ENCODE measurements around the gene HEG1.

HEG1 gene

DNA sequence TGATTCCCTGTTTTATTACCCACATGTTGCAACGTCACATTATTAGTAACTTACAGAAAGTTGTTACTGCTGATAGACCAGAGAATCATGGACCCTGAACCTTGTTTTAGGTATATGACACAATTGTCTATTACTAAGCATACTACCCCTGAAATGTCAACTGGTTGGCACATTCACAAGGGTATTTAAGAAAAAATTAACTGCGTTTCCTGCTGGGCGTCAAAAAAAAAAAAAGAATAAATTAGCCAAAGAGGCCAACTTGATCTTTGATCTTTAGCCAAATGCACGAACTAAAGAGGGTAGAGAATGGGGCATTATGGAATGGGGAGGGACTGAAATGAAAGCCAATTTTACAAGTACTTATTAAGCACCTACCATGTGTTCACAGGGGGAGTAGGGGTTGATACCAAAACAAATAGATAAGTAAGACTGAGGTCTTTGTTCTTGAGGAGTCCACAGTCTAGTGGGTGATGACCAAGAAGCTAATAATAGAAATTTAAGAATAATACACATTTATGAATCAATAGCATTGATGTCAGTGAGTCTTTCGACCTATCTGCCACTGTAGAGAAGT, 103.4 kb downstream of the HEG1 start:
- DNase-seq (ENCODE audit: low read depth, low spot score) = no peak

GRCh38 chr3:124951511-124952281, 104.1 kb downstream of the HEG1 start:
- no peak for DNase-seq (ENCODE audit: low read depth, low spot score)

GRCh38 chr3:124950026-124950425, 105.8 kb downstream of the HEG1 start:
- DNase-seq (ENCODE audit: low read depth, low spot score) = no peak

GRCh38 chr3:124942613-124943012, 113.2 kb downstream of the HEG1 start:
- DNase-seq (ENCODE audit: low read depth, low spot score) = no peak

- no peak for DNase-seq (ENCODE audit: low read depth, low spot score)
These were observed 114.0 kb downstream of the HEG1 start for GRCh38 chr3:124941771-124942170.

DNA sequence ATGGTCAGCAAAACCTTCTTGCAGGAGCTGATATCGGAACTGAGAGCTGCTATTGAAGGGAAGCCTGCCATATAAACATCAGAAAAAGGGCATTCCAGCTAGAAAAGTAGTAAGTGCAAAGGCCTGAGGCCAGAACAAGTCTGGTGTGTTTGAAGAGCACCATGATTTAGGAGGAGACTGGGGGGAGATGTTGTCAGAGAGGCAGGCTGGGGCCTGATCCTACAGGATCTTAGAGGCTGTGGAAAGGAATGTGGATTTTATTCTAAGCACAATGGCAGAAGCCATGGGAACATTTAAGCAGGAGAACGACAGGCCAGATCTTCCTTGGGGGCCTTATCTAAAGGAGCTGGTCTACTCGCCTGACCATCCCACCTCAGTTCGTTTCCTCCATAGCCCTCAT, 116.1 kb downstream of the HEG1 start:
- no peak for DNase-seq (ENCODE audit: low read depth, low spot score)

DNA sequence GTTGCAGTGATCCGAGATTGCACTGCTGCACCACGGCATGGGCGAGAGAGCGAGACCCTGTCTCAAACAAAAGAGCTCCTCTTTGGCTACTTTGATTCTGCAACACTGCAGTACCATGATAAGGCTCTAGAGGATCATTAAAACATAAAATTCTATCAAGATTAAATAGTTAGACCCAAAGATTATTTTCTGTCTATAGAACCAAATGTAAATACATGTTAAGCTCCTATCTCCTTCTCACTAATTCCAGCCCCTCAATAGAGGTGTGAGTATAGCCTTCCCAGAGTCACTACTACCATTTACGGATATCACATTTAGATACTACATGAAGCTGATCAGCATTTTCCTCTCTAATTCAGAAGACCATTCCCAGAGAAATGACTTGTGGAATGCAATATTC, 116.9 kb downstream of the HEG1 start:
- DNase-seq (ENCODE audit: low read depth, low spot score) = no peak

DNA sequence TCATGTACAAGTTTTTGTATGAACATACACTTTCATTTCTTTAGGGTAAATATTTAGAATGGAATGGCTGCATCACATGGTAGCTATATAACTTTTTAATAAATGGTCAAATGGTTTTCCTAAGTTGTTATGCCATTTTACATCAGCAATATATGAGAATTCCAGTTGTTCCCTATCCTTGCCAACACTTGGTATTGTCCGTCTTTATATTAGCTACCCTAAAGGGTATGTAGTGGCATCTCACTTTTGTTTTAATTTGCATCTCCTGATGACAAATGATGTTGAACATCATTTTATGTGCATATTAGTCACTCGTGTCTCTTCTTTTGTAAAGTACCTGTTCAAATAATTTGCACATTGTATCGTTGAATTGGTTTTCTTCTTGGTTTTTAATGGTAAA, 118.7 kb downstream of the HEG1 start:
- no peak for DNase-seq (ENCODE audit: low read depth, low spot score)

- no peak for DNase-seq (ENCODE audit: low read depth, low spot score)
These were observed 119.8 kb downstream of the HEG1 start for GRCh38 chr3:124935794-124936542.

DNA sequence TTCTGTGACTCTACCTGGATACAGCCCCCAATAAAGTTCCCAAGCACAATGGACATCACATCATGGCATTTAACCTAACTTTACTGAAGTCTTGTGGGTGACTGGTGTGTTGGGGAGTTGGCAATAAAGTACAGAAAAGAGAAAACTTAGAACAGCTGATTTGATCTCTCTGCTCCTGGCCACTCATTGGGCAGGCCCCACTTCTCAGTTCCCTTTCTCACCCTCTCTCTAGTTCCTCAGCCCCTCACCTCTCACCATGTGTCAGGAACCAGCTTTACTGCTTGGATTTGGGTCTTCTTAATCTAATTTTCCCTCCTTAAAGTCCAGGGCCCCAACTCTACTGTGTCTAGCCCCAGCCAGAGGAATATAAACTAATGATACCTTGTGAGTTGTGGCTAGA, 120.5 kb downstream of the HEG1 start:
- no peak for DNase-seq (ENCODE audit: low read depth, low spot score)

- DNase-seq (ENCODE audit: low read depth, low spot score) = no peak
These were observed 121.2 kb downstream of the HEG1 start, which contains the start of gene MUC13 for GRCh38 chr3:124934577-124934976. Gene MUC13 (minus strand): TSS chr3:124934751. CDS start chr3:124934712, 39 bp downstream.

DNA sequence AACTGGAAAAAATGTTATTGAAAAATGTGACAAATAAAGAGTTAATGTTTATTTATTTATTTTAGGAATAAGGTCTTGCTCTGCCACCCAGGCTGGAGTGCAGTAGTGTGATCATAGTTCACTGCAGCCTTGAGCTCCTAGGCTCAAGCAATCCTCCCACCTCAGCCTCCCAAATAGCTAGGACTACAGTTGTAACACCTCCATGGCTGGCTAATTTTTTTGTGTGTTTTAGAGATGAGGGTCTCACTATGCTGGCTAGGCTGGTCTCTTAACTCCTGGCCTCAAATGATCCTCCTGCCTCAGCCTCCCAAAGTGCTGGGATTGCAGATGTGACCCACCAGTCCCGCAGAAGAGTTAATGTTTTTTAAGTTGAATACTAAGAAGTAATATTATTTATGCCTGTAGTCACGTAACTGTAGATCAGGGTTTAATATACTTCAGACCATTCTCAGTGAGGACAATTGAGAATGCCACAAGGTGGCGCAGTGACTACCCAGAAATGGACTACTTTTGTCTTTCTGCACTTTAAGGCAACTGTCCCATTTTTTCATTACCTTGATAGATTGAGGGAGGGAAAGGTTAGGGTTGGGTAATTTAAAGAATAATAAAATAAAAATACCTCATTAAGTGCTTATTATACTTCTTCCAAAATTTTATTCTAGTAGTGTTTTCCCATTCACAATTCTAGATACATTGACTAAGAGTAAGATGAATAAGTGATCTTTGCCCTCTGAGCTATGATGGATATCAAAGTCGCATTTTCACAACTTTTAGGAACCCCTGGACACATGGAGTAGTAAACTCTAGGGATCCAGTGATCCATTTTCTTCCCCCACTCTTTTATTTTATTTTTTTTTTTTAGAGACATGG, 127.2 kb downstream of the HEG1 start:
- peak; percentile 44 for DNase-seq (ENCODE audit: low read depth, low spot score)

DNA sequence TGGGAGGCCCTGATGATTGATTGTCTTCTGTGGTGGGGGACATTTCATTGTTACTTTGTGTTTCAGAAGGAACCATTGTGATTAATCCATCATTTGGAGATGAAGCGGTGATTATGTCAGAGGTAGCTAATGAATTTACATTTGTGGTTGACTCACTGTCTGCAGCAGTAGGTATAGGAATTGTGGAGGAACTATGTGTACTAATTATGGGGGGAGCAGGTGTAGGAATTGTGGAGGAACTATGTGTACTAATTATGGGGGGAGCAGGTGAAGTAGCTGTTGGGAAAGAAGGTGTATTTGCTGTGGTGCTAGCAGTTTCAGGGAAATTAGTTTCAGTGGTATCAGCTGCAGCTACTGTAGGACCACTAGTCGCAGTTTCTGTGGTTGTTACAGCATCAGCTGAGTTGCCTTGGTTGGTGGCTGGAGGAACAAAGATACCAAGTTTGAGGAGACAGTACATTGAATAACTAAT, 128.2 kb downstream of the HEG1 start:
- no peak for DNase-seq (ENCODE audit: low read depth, low spot score)

- DNase-seq (ENCODE audit: low read depth, low spot score) = no peak
These were observed 129.2 kb downstream of the HEG1 start for GRCh38 chr3:124926426-124927101.

GRCh38 chr3:124924741-124925140, 131.1 kb downstream of the HEG1 start:
- DNase-seq (ENCODE audit: low read depth, low spot score) = no peak

DNA sequence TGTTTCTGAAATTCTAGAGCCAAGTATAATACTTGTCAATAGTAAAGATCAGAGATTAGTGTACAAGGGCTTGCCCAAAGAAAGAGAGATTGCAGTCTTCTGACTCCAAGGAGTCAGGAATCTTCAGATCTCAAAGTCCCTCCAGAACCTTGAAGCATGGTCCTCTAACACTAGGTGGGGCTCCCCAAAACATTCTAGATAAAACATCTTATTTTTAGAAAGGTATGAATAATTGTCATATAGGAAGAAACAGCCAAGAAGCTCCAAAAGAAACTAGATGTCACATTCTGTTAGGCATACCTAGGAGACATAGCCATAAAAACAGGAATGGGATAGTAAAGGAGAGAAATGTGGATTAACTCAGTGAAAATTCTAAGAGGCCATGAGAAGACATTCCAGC, 132.0 kb downstream of the HEG1 start:
- no peak for DNase-seq (ENCODE audit: low read depth, low spot score)

GRCh38 chr3:124920718-124921117, 135.1 kb downstream of the HEG1 start:
- no peak for DNase-seq (ENCODE audit: low read depth, low spot score)

DNA sequence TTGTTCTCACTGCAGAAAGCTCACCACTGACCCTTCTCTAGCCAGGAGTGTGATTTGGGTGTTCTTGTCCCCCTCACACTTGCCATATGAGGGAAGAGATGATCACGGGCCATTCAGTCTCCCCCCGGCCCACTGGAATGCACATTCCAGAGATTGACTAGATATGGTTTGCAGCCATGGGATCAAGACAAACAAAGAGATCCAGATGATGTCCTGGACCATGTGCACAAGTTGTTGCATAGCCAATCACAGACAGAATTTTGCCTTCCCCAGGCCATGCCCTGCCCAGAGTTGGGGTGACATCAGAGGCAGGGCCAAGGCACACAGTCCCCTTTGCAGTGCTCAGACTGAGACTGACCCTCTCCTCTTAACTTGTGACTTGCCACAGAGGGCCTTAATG, 136.0 kb downstream of the HEG1 start:
- no peak for DNase-seq (ENCODE audit: low read depth, low spot score)

- DNase-seq (ENCODE audit: low read depth, low spot score) = no peak
These were observed 137.3 kb downstream of the HEG1 start for GRCh38 chr3:124918524-124918923.

DNA sequence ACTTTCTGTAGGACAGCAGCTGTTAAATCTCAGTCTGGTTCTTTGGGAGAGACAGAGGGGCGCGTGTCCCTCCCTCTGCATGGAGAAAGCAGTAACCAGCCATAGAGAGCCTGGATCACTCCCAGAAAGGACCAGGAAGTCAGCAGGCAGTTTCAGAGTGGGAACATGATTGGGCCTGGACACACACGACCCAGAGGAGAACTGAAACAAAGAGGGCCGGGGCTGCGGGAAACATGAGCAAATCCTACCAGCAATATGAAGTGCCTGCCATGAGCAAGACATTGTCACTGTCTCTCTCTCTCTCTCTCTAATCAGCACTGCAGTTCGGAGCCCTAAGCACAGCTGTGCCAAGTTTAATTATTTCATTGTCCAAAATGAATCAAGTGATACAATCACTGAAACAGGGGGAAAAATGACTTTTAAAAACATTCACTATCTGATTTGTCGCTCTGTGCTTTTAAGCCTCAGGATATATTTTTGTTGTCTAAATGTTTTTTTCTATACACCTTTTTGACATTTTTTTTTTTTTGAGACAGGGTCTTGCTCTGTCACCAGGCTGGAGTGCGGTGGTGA, 138.9 kb downstream of the HEG1 start:
- no peak for DNase-seq (ENCODE audit: low read depth, low spot score)

Data from smooth muscle cell of the brain vasculature (primary cell).